K562 (cell line): ENCODE measurements around the gene TCF20. TPM values are rescaled to one million over a fixed set of nuclear protein-coding genes. Genes with fewer than 3 reads are reported as not detected.

Source experiments
- ATAC-seq: fragments of 200-7000 bp; cut with Tn5 transposase; 3 replicates; pipeline ENCODE4 v1.9.1; 2020; ENCODE audit warnings: moderate library complexity
- BruUV-seq: library from RNA; stranded (reverse); fragments of 400-500 nt; replicated peaks from 2 replicates; lab custom pipeline; 2021; lab: Mats Ljungman, UMichigan
- CTCF ChIA-PET: fragments of 300-600 bp; formaldehyde crosslinking; extraction: SDS; loops from one replicate; lab custom pipeline; 2021; ENCODE audit warnings: low intra/inter-chr PET ratio; lab: Yijun Ruan, JAX
- POLR2A ChIA-PET: fragments of 300-600, 350-650 bp; sonication (Branson Sonifier 250); formaldehyde crosslinking; extraction: SDS; loops from one replicate; lab custom pipeline; 2021; ENCODE audit warnings: antibody characterized with exemption, inconsistent platforms; lab: Yijun Ruan, JAX
- DNase-seq, 4 experiments: peaks; one replicate each; pipeline versions ENCODE4 v3.0.0 to v3.0.0-alpha.2; 2011 to 2018; ENCODE audit warnings: low spot score in 3 of 4, mixed read lengths in 3 of 4; ENCODE audit errors: extremely low read depth in 1 of 4
- FAIRE-seq: peaks from 2 replicates; lab custom pipeline; 2011; peaks lifted over from hg19 to GRCh38; lab: Jason Lieb, UNC
- H2AFZ ChIP-seq: 2 replicates; pipeline ENCODE4 v1.6.0; 2011; ENCODE audit warnings: low read depth, low read length, control low read depth, inconsistent platforms
- H3K27ac ChIP-seq: fragments of 200-600 bp; 3 replicates; pipeline ENCODE4 v1.8.0; 2011; ENCODE audit warnings: low read depth, mild to moderate bottlenecking, control low read depth, inconsistent platforms, low read length, moderate library complexity, mixed read lengths; ENCODE audit errors: extremely low read depth
- H3K27me3 ChIP-seq, 2 experiments: fragments of 300-600 bp in 1 of 2; 2 replicates in 1 of 2; 3 replicates in 1 of 2; pipeline versions ENCODE4 v1.6.0 to v1.8.0; 2011; ENCODE audit warnings: inconsistent platforms in 2 of 2, low read length in 2 of 2, mild to moderate bottlenecking in 1 of 2, mixed read lengths in 1 of 2, moderate library complexity in 1 of 2; ENCODE audit not compliant: control insufficient read depth in 2 of 2, insufficient read depth in 2 of 2
- H3K36me3 ChIP-seq: fragments of 300-600 bp; 3 replicates; pipeline ENCODE4 v1.8.0; 2011; ENCODE audit warnings: mild to moderate bottlenecking, low read length, inconsistent platforms; ENCODE audit not compliant: control insufficient read depth, insufficient read depth
- H3K4me1 ChIP-seq, 2 experiments: fragments of 200-600 bp in 1 of 2; replicated peaks in 1 of 2; 2 replicates in 1 of 2; 3 replicates in 1 of 2; pipeline versions ENCODE4 v1.5.1 to v1.8.0; 2011; ENCODE audit warnings: inconsistent platforms in 2 of 2, low read length in 2 of 2, mild to moderate bottlenecking in 1 of 2, mixed read lengths in 1 of 2, moderate library complexity in 1 of 2; ENCODE audit not compliant: control insufficient read depth in 2 of 2, insufficient read depth in 2 of 2
- H3K4me2 ChIP-seq: 2 replicates; pipeline ENCODE4 v1.6.1; 2011; ENCODE audit warnings: low read length, control low read depth, inconsistent platforms, mixed read lengths; ENCODE audit not compliant: insufficient read depth
- H3K4me3 ChIP-seq: fragments of 200-600 bp; sonication (generic), shearing (Covaris generic); 2 replicates; pipeline ENCODE4 v1.5.1; 2016; ENCODE audit warnings: control low read depth, inconsistent platforms
- H3K79me2 ChIP-seq: fragments of 200-600 bp; 3 replicates; pipeline ENCODE4 v1.8.0; 2011; ENCODE audit warnings: low read length, inconsistent platforms; ENCODE audit not compliant: control insufficient read depth, insufficient read depth
- H3K9ac ChIP-seq, 2 experiments: 2 replicates each; pipeline versions ENCODE4 v1.6.0 to v1.6.1; 2011; ENCODE audit warnings: low read depth in 2 of 2, low read length in 2 of 2, control low read depth in 1 of 2, inconsistent platforms in 1 of 2, mild to moderate bottlenecking in 1 of 2, mixed read lengths in 1 of 2; ENCODE audit not compliant: insufficient read depth in 1 of 2
- H3K9me1 ChIP-seq: one replicate; pipeline ENCODE4 v1.6.0; 2011; ENCODE audit warnings: inconsistent platforms, mild to moderate bottlenecking, low read length, moderate library complexity; ENCODE audit not compliant: control insufficient read depth, insufficient read depth
- H3K9me3 ChIP-seq: replicated peaks from 2 replicates; pipeline ENCODE4 v1.5.1; 2011; ENCODE audit warnings: low read depth, low read length, inconsistent platforms; ENCODE audit not compliant: control insufficient read depth, insufficient read depth
- H4K20me1 ChIP-seq: replicated peaks from 2 replicates; pipeline ENCODE4 v1.6.1; 2011; ENCODE audit warnings: low read length, inconsistent platforms, mixed read lengths; ENCODE audit not compliant: control insufficient read depth, insufficient read depth
- CBX2 ChIP-seq: fragments of 200-600 bp; sonication (generic); IDR thresholded peaks from one replicate; pipeline ENCODE4 v1.6.1; 2012; ENCODE audit warnings: mild to moderate bottlenecking, low read length, inconsistent platforms; ENCODE audit not compliant: insufficient read depth, poor library complexity, severe bottlenecking
- FOXK2 ChIP-seq, 2 experiments: fragments of 450-650 bp; IDR thresholded peaks in 1 of 2; conservative IDR thresholded peaks in 1 of 2; 2 replicates each; pipeline ENCODE4 v1.6.1; 2016; ENCODE audit warnings: low read depth in 2 of 2, mild to moderate bottlenecking in 1 of 2
- HNRNPL ChIP-seq: fragments of 200-400 bp; formaldehyde crosslinking; IDR thresholded peaks from 2 replicates; pipeline ENCODE4 v1.6.1; 2017; ENCODE audit warnings: low read depth, mild to moderate bottlenecking, low read length
- MAFF ChIP-seq: IDR thresholded peaks from 2 replicates; pipeline ENCODE4 v1.6.1; 2012; ENCODE audit warnings: low read length, improper control_type of control experiment
- NR2C1 ChIP-seq, 2 experiments: fragments of 450-650 bp; IDR thresholded peaks; 2 replicates each; pipeline ENCODE4 v1.6.1; 2017; ENCODE audit warnings: mild to moderate bottlenecking in 2 of 2, antibody characterized with exemption in 1 of 2, inconsistent platforms in 1 of 2, missing compliant biosample characterization in 1 of 2, missing genetic modification characterization in 1 of 2
- PHF20 ChIP-seq: fragments of 450-650 bp; IDR thresholded peaks from 2 replicates; pipeline ENCODE4 v1.6.1; 2018; ENCODE audit not compliant: partially characterized antibody
- PTTG1 ChIP-seq: fragments of 450-650 bp; IDR thresholded peaks from 2 replicates; pipeline ENCODE4 v1.6.1; 2016; ENCODE audit warnings: low read depth, mild to moderate bottlenecking, missing genetic modification characterization, missing compliant biosample characterization
- SREBF2 ChIP-seq: sonication (generic); formaldehyde crosslinking; IDR thresholded peaks from 2 replicates; pipeline ENCODE4 v1.4.0; 2020; ENCODE audit warnings: mild to moderate bottlenecking, missing genetic modification reagents
- TEAD1 ChIP-seq, 2 experiments: fragments of 450-650 bp in 1 of 2; sonication (generic) in 1 of 2; formaldehyde crosslinking; IDR thresholded peaks; 2 replicates each; pipeline versions ENCODE4 v1.4.0 to v1.8.0; 2020 to 2022; ENCODE audit warnings: mild to moderate bottlenecking in 2 of 2, missing genetic modification reagents in 1 of 2
- ZEB2 ChIP-seq: fragments of 450-650 bp; IDR thresholded peaks from 2 replicates; pipeline ENCODE4 v1.6.1; 2016
- ZNF124 ChIP-seq: sonication (generic); formaldehyde crosslinking; IDR thresholded peaks from 2 replicates; pipeline ENCODE4 v1.8.1; 2022; ENCODE audit warnings: missing genetic modification reagents
- ZNF398 ChIP-seq: fragments of 250-450 bp; sonication (Bioruptor Pico); IDR thresholded peaks from 2 replicates; pipeline ENCODE4 v1.8.0; 2021; ENCODE audit warnings: moderate library complexity, mild to moderate bottlenecking, inconsistent platforms
- ZNF584 ChIP-seq: fragments of 200-800 bp; sonication (Bioruptor generic); IDR thresholded peaks from 2 replicates; pipeline ENCODE4 v1.6.1; 2016; ENCODE audit warnings: low read depth, mild to moderate bottlenecking, missing genetic modification characterization, missing compliant biosample characterization
- ZNF586 ChIP-seq: fragments of 450-650 bp; formaldehyde crosslinking; conservative IDR thresholded peaks from 2 replicates; pipeline ENCODE4 v1.4.0; 2020; ENCODE audit warnings: mild to moderate bottlenecking, moderate library complexity
- ZNF589 ChIP-seq: fragments of 200-800 bp; sonication (Bioruptor generic); IDR thresholded peaks from 2 replicates; pipeline ENCODE4 v1.6.1; 2016; ENCODE audit warnings: low read depth, missing genetic modification characterization, missing compliant biosample characterization
- ZNF695 ChIP-seq: fragments of 450-650 bp; formaldehyde crosslinking; IDR thresholded peaks from 2 replicates; pipeline ENCODE4 v1.4.0; 2020; ENCODE audit warnings: mild to moderate bottlenecking, moderate library complexity
- ZNF764 ChIP-seq: fragments of 250-450 bp; sonication (Bioruptor Pico); IDR thresholded peaks from 2 replicates; pipeline ENCODE4 v1.4.0; 2020; ENCODE audit warnings: low read depth, mild to moderate bottlenecking, moderate library complexity
- WGBS: fragments of 100-300 bp; shearing (Covaris generic); methylation state at CpG from one replicate; pipeline ENCODE4 v1.1.6; 2016; ENCODE audit warnings: low coverage, mixed read lengths; ENCODE audit not compliant: insufficient coverage; ENCODE audit errors: missing lambda C conversion rate; 5-methylcytosine and 5-hydroxymethylcytosine counted together
- in situ Hi-C: fragments of 300-500 bp; cut with MboI; formaldehyde crosslinking; loops from 4 replicates; pipeline ENCODE4 v1.15.0; 2018; ENCODE audit warnings: inconsistent platforms, mixed read lengths
- intact Hi-C: fragments of 100-400 bp; cut with micrococcal nuclease; formaldehyde crosslinking; loops from 2 replicates; pipeline ENCODE4 v1.14.2; 2022
- polyA plus RNA-seq, 8 experiments: library from polyadenylated mRNA; depleted of rRNA in 4 of 8; stranded (reverse) in 5 of 8; unstranded in 3 of 8; fragments of >200 nt; fragmentation: Nextera tagmentation in 2 of 8; fragmentation: Illumina TruSeq in 1 of 8; extraction: Ambion mirVana in 2 of 8; extraction: Trizol in 1 of 8; gene quantifications; 2 replicates each; pipeline versions ENCODE4 v1.2.1 to v1.2.3, GENCODE V29; 2011 to 2014; ENCODE audit warnings: inconsistent platforms in 1 of 8, missing spikeins in 1 of 8
- total RNA-seq, 7 experiments: library from RNA; depleted of rRNA in 6 of 7; stranded (reverse); fragments of >200 nt in 6 of 7; fragmentation: Illumina TruSeq in 2 of 7; extraction: Trizol in 2 of 7; gene quantifications; 2 replicates each; pipeline versions ENCODE4 v1.2.1 to v1.2.3, GENCODE V29; 2011 to 2021; ENCODE audit warnings: low replicate concordance in 1 of 7
- TF ChIP-seq, protein P1 (sequence below), 2 experiments: fragments of 250-450 bp in 1 of 2; fragments of 450-650 bp in 1 of 2; sonication (Bioruptor Pico) in 1 of 2; IDR thresholded peaks; 2 replicates each; pipeline versions ENCODE4 v1.6.1 to v1.8.0; 2016 to 2021; ENCODE audit warnings: mild to moderate bottlenecking in 2 of 2, moderate library complexity in 2 of 2, missing compliant biosample characterization in 1 of 2, missing genetic modification characterization in 1 of 2
- TF ChIP-seq, protein P2 (sequence below): fragments of 250-450 bp; sonication (Bioruptor Pico); IDR thresholded peaks from 2 replicates; pipeline ENCODE4 v1.5.0; 2022; ENCODE audit warnings: mild to moderate bottlenecking

Gene TCF20
- total and polyA plus RNA-seq, 9 of the 15 experiments (the other 6 are each of a cell fraction or from before 2014, with no cell fraction given): 0.35 to 43.6 (median 17.5) TPM

GRCh38 chr22:42258126-42258525, 12.3 kb downstream of the TCF20 start:
- WGBS: 64% methylated on average over 5 of the region's 5 CpGs
- Histone ChIP-seq H3K9me3 (no peaks in the 10 kb centered on the region), H3K4me2 (no peak overlapping the region), H3K27me3 (no peaks in the 10 kb centered on the region), H3K4me1 (peaks cover 0 to 6% of the 10 kb centered on the region in 2 experiments; a peak in 3 of 5 replicates), H3K79me2 (peaks cover 88% of the 10 kb centered on the region), H3K4me3 (no peak overlapping the region), H2AFZ (no peak overlapping the region), H3K27ac (no peak overlapping the region), H4K20me1 (peaks cover 36% of the 10 kb centered on the region), H3K9me1 (no peaks in the 10 kb centered on the region), H3K9ac (no peak overlapping the region), H3K36me3 (no peaks in the 10 kb centered on the region)
- FAIRE-seq (no peak), ATAC-seq (no peak), DNase-seq (no peak)
- CTCF ChIA-PET: no interaction called here
- BruUV-seq: no TSS peak
- POLR2A ChIA-PET: interaction anchor here (0.6 to 2.6 kb wide), 3 partner anchors 9 to 150 kb away, joined by 3 to 12 read pairs (median 3); no protein-coding TSS in a partner anchor
- in situ Hi-C loops (no loop called here), intact Hi-C loops (no loop called here)
- TF ChIP-seq PHF20 (no peak), MAFF (no peak), ZNF584 (no peak), TEAD1 (CRISPR knock-in tag; IDR thresholded peaks at IDR 0.05) (no peak), SREBF2 (no peak), FOXK2 (conservative IDR thresholded peaks at IDR 0.05 in 1 of 2, IDR thresholded peaks at IDR 0.05 in 1 of 2; ENCODE audit: low read depth in 2 of 2) (no peak), HNRNPL (no peak), ZNF124 (CRISPR knock-in tag) (no peak), ZNF589 (CRISPR knock-in tag) (no peak), ZNF695 (CRISPR knock-in tag) (no peak), NR2C1 (IDR thresholded peaks at IDR 0.05) (no peak), NR2C1 (tag; IDR thresholded peaks at IDR 0.05) (no peak), PTTG1 (tag) (no peak), ZNF764 (CRISPR knock-in tag) (no peak), ZEB2 (no peak), CBX2 (no peak), ZNF586 (CRISPR knock-in tag) (no peak), ZNF398 (CRISPR knock-in tag) (no peak)
- TF ChIP-seq, protein P1, sequence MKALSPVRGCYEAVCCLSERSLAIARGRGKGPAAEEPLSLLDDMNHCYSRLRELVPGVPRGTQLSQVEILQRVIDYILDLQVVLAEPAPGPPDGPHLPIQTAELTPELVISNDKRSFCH (CRISPR knock-in tag; IDR thresholded peaks at IDR 0.05): no peak
- TF ChIP-seq, protein P1 (tag; IDR thresholded peaks at IDR 0.05): no peak
- TF ChIP-seq, protein P2, sequence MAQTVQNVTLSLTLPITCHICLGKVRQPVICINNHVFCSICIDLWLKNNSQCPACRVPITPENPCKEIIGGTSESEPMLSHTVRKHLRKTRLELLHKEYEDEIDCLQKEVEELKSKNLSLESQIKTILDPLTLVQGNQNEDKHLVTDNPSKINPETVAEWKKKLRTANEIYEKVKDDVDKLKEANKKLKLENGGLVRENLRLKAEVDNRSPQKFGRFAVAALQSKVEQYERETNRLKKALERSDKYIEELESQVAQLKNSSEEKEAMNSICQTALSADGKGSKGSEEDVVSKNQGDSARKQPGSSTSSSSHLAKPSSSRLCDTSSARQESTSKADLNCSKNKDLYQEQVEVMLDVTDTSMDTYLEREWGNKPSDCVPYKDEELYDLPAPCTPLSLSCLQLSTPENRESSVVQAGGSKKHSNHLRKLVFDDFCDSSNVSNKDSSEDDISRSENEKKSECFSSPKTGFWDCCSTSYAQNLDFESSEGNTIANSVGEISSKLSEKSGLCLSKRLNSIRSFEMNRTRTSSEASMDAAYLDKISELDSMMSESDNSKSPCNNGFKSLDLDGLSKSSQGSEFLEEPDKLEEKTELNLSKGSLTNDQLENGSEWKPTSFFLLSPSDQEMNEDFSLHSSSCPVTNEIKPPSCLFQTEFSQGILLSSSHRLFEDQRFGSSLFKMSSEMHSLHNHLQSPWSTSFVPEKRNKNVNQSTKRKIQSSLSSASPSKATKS: no peak
